ENCODE measurements around the gene PSPH.

The PSPH gene

DNA sequence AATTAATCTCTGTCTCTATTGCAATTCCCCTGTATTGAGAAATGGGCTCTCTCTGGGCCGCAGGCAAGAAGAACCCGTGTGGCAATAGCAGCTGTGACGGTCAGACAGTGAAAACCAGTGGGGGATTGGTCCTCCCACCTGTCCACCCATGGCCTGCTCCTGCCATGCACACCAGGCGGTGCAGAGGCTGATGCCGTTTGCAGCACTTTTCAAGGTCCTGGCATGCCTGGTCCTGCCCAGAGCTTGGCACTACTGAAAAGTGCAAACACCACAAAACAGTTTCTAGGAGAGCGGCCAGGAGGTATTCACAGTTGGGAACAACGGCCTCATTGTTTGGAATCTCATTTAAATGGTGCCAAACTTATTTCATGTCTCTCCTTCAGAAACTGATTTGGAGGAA is 41.5 kb downstream of the PSPH start:
- no peak for TF ChIP-seq CTCF (IDR thresholded peaks at IDR 0.05; ENCODE audit: borderline replicate concordance, insufficient read depth, low read depth, low read length)
- no peak overlapping the region for H3K4me3 ChIP-seq (ENCODE audit: low read depth, low read length)

DNA sequence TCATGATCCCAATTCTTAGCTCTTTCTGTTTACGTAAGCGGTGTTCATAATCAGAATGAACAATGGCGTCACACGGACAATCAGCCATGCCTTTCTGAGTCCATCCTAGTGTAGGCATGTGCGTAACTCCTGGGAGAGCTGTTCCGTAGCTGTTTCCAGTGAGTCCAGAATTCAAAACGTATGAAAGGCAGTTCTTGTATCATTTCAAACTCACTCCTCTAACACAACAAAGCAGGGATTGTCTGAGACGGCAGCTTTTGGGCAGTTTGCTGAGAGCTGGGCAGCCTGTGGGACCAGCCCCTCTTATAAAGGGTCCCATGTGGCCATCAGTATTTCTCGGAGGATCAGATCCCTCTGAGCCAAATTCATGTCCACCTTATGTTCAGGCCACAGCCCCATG is 43.4 kb downstream of the PSPH start:
- no peak overlapping the region for H3K4me3 ChIP-seq (ENCODE audit: low read depth, low read length)
- TF ChIP-seq CTCF (IDR thresholded peaks at IDR 0.05; ENCODE audit: borderline replicate concordance, insufficient read depth, low read depth, low read length) = no peak

DNA sequence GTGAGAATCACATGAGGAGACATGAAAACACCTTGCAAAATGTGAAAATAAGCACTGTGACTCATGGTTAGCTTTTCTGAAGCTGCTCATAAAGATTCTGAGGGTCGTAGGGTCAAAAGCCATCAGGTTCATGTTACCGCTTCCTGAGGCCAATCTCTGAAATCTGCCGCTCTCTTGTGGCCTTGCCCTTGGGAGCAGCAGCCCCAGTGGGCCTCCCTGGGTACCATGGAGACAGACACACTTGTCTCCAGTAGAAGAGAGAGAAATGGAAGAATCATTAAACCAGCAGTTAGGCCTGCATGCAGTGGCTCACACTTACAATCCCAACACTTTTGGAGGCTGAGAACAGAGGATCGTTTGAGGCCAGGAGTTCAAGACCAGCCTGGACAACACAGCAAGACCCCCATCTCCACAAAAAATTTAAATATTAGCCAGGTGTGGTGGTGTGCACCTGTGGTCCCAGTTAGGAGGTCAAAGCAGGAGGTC is 44.0 kb downstream of the PSPH start:
- H3K4me3 ChIP-seq (ENCODE audit: low read depth, low read length) = no peak overlapping the region
- no peak for TF ChIP-seq CTCF (IDR thresholded peaks at IDR 0.05; ENCODE audit: borderline replicate concordance, insufficient read depth, low read depth, low read length)

DNA sequence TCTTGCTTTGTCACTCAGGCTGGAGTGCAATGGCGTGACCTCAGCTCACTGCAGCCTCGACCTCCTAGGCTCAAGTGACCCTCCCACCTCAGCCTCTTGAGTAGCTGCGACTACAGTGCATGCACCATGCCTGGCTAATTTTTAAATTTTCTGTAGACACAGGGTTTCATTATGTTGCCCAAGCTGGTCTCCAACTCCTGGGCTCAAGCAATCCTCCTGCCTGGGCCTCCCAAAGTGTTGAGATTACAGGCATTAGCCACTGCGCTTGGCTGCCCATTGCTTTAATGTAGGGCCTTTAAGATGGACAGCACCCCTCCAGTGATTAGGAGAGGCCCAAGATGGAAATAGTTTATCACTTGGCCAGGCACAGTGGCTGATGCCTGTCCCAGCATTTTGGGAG is 47.5 kb downstream of the PSPH start:
- no peak for TF ChIP-seq CTCF (IDR thresholded peaks at IDR 0.05; ENCODE audit: borderline replicate concordance, insufficient read depth, low read depth, low read length)
- no peak overlapping the region for H3K4me3 ChIP-seq (ENCODE audit: low read depth, low read length)

DNA sequence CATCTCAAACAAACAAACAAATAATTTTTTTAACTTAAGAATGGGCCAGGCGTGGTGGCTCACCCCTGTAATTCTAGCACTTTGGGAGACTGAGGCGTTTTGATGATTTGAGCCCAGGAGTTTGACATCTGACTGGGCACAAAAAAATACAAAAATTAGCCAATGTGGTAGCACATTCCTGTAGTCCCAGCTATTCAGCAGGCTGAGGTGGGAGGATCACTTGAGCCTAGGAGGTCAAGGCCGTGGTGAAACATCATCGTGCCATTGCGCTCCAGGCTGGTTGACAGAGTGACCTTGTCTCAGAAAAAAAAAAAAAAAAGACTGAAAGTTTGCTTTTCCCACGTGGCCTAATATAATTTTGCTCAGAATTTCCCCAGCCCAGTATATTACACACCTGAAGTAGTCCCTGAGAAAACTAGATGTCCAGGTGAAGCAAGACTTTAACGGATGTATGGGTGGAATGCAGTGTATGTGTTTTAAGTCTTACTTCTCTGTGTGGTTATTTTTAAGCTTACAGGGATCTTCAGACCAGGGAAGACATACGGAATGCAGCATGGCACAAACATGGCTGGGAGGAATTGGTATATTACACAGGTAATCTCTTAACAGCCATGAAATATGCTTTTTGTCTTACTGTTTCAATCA is 54.3 kb downstream of the PSPH start:
- no peak overlapping the region for H3K4me3 ChIP-seq (ENCODE audit: low read depth, low read length)
- TF ChIP-seq CTCF (IDR thresholded peaks at IDR 0.05; ENCODE audit: borderline replicate concordance, insufficient read depth, low read depth, low read length) = no peak

GRCh38 chr7:55992346-55992745 is 58.9 kb downstream of the PSPH start:
- no peak overlapping the region for H3K4me3 ChIP-seq (ENCODE audit: low read depth, low read length)
- no peak for TF ChIP-seq CTCF (IDR thresholded peaks at IDR 0.05; ENCODE audit: borderline replicate concordance, insufficient read depth, low read depth, low read length)

GRCh38 chr7:55983537-55983936 is 67.7 kb downstream of the PSPH start:
- TF ChIP-seq CTCF (IDR thresholded peaks at IDR 0.05; ENCODE audit: borderline replicate concordance, insufficient read depth, low read depth, low read length) = no peak
- no peak overlapping the region for H3K4me3 ChIP-seq (ENCODE audit: low read depth, low read length)

All from GM12875 (cell line).